ENCODE data around the gene HOXC12.

Gene HOXC12

DNA sequence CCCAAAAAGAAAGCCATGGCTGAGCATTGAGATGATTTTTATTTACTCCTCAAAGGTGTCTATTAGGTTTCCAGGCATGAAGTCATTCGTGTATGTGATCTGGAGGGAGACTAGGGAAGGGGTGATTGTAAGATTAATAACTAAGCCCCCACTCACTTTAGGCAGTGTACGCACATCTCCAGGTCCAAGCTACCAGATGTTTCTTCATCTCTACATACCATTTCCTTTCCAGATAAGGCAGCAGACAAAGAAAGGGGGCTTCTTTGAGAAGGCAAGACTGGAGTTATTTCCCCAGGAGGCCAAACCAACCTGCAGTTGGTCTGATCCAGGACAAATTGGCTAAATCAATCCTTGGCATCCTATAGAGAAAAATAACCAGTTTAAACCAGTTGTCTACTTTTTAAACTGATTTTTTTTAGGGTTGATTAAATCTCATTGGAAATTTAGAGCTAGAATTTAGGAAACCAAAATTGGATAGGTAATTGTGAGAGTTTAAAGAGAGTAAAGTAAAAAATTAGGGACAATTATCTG, 12.2 kb upstream of the HOXC12 start:
- Histone ChIP-seq H3K9me3 (ENCODE audit: control insufficient read depth, low read length) (no peaks in the 10 kb centered on the region), H3K36me3 (ENCODE audit: control insufficient read depth, insufficient read depth, low read length) (no peaks in the 10 kb centered on the region), H3K4me3 (ENCODE audit: extremely low read depth, insufficient read depth, low read length, poor library complexity, severe bottlenecking) (no peak overlapping the region), H3K27ac (ENCODE audit: low read depth, low read length, severe bottlenecking) (no peak overlapping the region), H3K4me1 (ENCODE audit: control insufficient read depth, insufficient read depth, low read length, poor library complexity, severe bottlenecking) (no peaks in the 10 kb centered on the region)
- WGBS, 2 experiments (ENCODE audit: insufficient coverage in 2 of 2) = 88% methylated on average over 1 of the region's 2 CpGs; no CpG with 5 or more reads in 1 of the 2 experiments

DNA sequence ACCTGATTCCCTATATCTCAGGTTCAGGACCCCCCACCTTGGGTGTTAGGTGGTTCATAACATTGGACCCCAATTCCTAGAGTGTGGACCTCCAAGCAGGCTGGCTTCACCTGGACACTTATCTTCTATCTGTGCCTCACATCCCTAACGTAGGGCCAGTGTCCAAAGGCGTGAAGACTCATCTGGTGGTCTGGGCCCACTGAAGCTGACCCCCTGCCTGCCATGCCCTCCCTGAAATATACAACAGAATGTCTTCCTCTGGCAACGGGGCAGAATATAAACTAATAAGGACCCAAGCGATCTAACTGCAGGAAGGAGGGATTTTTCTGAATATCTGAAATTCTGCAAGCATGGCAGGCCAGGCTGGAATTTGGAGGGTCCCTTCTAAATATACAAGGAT, 10.5 kb upstream of the HOXC12 start:
- Histone ChIP-seq H3K4me3 (ENCODE audit: extremely low read depth, insufficient read depth, low read length, poor library complexity, severe bottlenecking) (no peak overlapping the region), H3K36me3 (ENCODE audit: control insufficient read depth, insufficient read depth, low read length) (no peaks in the 10 kb centered on the region), H3K4me1 (ENCODE audit: control insufficient read depth, insufficient read depth, low read length, poor library complexity, severe bottlenecking) (no peaks in the 10 kb centered on the region), H3K9me3 (ENCODE audit: control insufficient read depth, low read length) (no peaks in the 10 kb centered on the region), H3K27ac (ENCODE audit: low read depth, low read length, severe bottlenecking) (no peak overlapping the region)
- WGBS, 2 experiments (ENCODE audit: insufficient coverage in 2 of 2) = 65% methylated on average over 2 of the region's 4 CpGs; no CpG with 5 or more reads in 1 of the 2 experiments

DNA sequence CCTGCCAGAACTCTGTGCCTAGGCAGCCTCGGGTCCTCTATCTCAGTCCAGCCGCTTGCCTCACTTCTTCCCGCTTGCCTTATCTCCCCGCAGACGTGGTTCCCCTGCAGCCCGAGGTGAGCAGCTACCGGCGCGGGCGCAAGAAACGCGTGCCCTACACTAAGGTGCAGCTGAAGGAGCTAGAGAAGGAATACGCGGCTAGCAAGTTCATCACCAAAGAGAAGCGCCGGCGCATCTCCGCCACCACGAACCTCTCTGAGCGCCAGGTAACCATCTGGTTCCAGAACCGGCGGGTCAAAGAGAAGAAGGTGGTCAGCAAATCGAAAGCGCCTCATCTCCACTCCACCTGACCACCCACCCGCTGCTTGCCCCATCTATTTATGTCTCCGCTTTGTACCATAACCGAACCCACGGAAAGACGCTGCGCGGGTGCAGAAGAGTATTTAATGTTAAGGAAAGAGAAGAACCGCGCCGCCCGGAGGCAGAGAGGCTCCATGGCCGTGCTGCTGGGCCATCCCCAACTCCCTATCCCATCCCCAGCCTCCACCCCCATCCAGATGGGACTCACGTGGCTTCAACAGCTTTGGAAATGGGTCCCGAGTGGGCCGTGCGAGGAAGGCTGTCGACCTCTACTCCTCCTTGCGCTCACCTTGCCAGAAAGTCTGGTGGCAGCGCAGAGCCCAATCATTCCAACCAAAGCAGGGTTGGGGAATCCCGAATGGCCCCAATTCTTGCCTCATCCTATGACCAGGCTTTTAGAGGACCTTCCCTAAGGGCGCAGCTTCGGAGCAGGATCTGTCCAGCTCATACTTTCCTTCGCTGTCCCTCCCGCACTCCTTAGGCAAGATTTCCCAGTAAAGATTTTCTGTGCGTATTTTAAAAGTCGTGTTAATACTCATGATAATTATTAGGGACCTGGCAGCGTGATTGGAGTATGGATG, 9.5 kb upstream of the HOXC12 start:
- Histone ChIP-seq H3K36me3 (ENCODE audit: control insufficient read depth, insufficient read depth, low read length) (no peaks in the 10 kb centered on the region), H3K4me1 (ENCODE audit: control insufficient read depth, insufficient read depth, low read length, poor library complexity, severe bottlenecking) (no peaks in the 10 kb centered on the region), H3K27ac (ENCODE audit: low read depth, low read length, severe bottlenecking) (no peak overlapping the region), H3K9me3 (ENCODE audit: control insufficient read depth, low read length) (no peaks in the 10 kb centered on the region), H3K4me3 (ENCODE audit: extremely low read depth, insufficient read depth, low read length, poor library complexity, severe bottlenecking) (no peak overlapping the region)
- 21 to 25% methylated on average over 29 to 37 of the region's 51 CpGs for WGBS, 2 experiments (ENCODE audit: insufficient coverage in 2 of 2)

DNA sequence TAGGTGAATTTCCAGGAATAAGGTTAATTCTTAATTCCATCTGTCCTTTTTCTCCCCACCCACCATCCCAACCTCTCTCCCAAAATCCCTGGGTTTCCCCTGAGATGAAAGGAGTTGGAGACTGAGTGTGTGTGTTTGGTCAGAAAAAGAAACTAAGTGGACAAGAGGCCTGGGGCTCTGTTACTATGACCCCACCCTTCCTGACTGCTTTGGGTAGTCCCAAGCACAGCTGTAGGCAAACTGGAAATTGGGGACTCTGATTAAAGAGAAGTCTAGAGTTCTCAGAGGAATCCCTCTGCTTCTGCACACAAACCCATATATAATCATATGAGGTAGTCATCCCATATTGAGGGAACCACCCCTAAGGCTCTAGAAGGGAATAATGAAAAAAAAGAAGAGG, 7.0 kb upstream of the HOXC12 start:
- Histone ChIP-seq H3K27ac (ENCODE audit: low read depth, low read length, severe bottlenecking) (no peak overlapping the region), H3K4me3 (ENCODE audit: extremely low read depth, insufficient read depth, low read length, poor library complexity, severe bottlenecking) (no peak overlapping the region), H3K4me1 (ENCODE audit: control insufficient read depth, insufficient read depth, low read length, poor library complexity, severe bottlenecking) (no peaks in the 10 kb centered on the region), H3K9me3 (ENCODE audit: control insufficient read depth, low read length) (no peaks in the 10 kb centered on the region), H3K36me3 (ENCODE audit: control insufficient read depth, insufficient read depth, low read length) (no peaks in the 10 kb centered on the region)

DNA sequence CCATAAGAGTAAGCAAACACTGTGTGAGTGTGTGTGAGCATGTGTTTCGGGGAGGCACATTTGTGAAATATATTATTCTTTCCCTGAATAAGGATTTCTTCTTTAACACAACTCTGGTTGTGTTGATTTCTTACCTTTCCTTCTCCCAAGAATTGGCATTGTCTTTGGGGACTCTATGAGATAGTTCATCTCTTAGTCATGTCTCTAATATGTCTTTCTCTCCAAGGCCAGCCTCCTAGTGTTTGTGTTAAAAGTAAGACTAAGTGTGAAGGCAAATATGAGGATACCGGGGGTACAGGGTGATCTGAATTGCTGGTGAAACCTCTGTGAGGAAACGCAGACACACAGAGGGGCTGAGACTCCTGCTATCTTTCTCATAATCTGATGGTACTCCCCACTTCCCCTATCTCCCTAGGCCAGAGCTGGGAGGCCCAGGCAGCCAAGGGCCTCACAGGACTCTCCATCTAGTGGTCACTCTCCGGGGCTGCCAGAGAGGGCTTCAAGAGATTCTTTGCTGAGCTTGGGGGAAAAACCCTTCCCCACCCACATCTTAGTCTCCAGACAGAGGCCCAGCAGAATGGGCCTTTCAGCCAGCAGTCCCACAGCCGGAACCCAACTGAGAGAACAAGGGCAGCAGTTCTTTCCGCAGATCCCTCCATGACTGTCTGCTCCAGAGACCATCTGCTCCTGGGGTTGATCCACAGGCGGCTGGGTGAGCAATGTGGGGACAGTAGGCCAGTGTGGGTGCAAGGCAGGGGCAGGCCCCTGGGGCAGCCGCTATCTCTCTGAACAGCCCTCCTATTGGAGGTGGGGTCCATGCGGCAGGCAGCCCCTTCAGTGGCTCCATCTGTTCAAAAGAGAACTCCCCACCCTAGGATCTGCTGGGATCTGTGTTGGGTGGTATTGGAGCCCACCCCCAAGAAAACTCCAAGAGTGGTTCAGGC, 5.8 kb upstream of the HOXC12 start:
- Histone ChIP-seq H3K4me1 (ENCODE audit: control insufficient read depth, insufficient read depth, low read length, poor library complexity, severe bottlenecking) (peaks cover 8% of the 10 kb centered on the region), H3K36me3 (ENCODE audit: control insufficient read depth, insufficient read depth, low read length) (no peaks in the 10 kb centered on the region), H3K9me3 (ENCODE audit: control insufficient read depth, low read length) (no peaks in the 10 kb centered on the region), H3K4me3 (ENCODE audit: extremely low read depth, insufficient read depth, low read length, poor library complexity, severe bottlenecking) (no peak overlapping the region), H3K27ac (ENCODE audit: low read depth, low read length, severe bottlenecking) (no peak overlapping the region)
- 47 to 52% methylated on average over 5 to 6 of the region's 9 CpGs for WGBS, 2 experiments (ENCODE audit: insufficient coverage in 2 of 2)

DNA sequence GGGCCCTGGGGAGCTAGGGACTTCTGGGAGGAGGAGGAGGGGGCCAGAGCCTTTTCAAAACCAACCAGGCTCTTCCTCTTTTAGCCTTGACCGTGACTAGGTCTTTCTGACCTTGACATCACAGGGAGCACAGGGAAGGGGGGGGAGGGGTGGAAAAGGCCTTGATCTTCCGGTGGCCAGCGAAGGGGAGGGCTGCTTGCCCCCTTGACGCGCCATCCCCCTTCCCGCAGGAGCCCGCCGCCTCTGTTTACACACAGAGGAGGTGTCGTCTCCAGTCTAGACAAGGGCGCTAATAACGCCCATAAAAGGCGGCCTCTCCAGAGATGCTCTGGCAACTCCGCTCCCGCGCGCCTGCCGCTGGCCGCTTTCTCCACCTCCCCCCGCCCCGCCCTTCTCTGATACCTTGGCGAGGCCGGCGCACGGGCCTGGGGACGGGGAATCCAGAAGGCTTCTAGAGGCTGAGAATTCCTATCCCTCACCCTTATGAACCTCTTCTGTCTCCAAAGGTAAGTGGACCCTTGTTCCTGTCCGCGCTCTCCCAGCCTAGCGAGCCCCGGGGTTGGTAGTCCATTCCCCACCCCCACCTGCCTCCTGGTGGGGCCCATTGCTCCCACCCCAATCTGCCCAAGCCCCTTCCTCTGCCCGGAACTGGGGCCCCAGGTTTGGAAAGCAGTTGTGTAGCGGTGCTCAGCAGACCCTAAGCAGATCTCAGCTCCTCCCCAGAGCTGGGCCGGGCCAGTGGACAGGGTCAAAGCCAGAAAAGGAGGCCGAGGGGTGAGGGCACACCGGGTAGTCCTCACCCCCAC, 4.9 kb upstream of the HOXC12 start:
- H3K27ac ChIP-seq (ENCODE audit: low read depth, low read length, severe bottlenecking) = no peak overlapping the region
- 4% methylated on average over 23 of the region's 34 CpGs for WGBS, 2 experiments (ENCODE audit: insufficient coverage in 2 of 2)
- H3K4me3 ChIP-seq (ENCODE audit: extremely low read depth, insufficient read depth, low read length, poor library complexity, severe bottlenecking) = no peak overlapping the region
- no peaks in the 10 kb centered on the region for H3K36me3 ChIP-seq (ENCODE audit: control insufficient read depth, insufficient read depth, low read length)
- no peaks in the 10 kb centered on the region for H3K9me3 ChIP-seq (ENCODE audit: control insufficient read depth, low read length)
- peaks cover 10% of the 10 kb centered on the region for H3K4me1 ChIP-seq (ENCODE audit: control insufficient read depth, insufficient read depth, low read length, poor library complexity, severe bottlenecking)

DNA sequence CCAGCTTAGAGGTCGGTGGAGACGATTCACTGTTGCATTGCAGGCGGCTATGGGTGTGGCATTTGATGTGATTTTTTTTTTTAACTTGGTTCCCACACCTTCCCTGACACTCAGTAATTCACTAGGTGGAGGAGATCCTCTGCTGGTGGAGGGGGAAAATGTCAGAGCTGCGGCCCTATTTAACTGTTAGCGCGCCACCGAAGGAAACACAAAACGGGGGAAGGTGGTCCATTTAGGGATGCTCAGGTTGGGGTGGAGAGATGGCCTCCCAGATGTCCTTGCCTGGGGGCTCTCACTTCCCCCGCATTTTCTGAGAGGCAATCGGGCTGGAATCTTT, 4.3 kb upstream of the HOXC12 start:
- Histone ChIP-seq H3K36me3 (ENCODE audit: control insufficient read depth, insufficient read depth, low read length) (no peaks in the 10 kb centered on the region), H3K4me3 (ENCODE audit: extremely low read depth, insufficient read depth, low read length, poor library complexity, severe bottlenecking) (no peak overlapping the region), H3K9me3 (ENCODE audit: control insufficient read depth, low read length) (no peaks in the 10 kb centered on the region), H3K27ac (ENCODE audit: low read depth, low read length, severe bottlenecking) (no peak overlapping the region), H3K4me1 (ENCODE audit: control insufficient read depth, insufficient read depth, low read length, poor library complexity, severe bottlenecking) (peaks cover 10% of the 10 kb centered on the region)
- 7 to 18% methylated on average over 4 to 5 of the region's 10 CpGs for WGBS, 2 experiments (ENCODE audit: insufficient coverage in 2 of 2)

DNA sequence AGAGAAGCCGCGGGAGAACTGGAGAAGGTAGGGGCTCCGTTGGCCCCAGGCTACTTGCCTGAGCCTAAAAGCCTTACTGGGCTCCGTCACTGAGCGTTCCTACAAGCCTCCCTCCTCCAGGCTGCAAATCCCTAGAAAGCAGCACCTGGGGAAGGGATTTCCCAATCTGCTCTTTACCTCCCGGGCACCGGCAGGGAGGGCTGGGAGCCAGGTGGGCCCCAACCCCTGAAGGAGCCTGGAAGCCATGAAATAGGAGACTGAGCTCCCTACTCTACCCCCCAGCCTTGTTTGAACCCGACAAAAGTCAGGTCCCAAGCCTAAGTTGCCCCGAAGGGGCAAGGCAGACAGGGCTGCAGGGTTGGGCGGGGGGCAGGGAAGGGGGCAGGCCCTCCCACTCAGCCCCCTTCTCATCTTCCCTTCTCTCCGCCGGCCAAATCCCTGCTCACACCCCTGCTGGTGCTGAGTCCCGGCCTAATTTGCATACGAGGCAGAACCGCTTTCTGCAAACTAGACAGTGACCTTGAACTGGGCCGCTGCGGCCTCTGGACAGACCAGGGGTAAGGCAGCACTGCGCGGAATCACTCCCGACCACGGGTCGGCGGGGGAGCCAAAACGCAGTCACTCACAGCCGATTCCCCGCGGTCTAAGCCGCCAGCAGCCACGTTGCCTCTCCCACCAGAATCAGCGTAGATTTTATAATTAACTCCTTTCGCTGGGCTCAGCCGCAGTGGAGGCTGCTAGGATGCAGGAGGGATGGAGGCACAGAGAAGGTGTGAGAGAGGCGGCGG, 3.7 kb upstream of the HOXC12 start:
- H3K4me3 ChIP-seq (ENCODE audit: extremely low read depth, insufficient read depth, low read length, poor library complexity, severe bottlenecking) = no peak overlapping the region
- no peaks in the 10 kb centered on the region for H3K36me3 ChIP-seq (ENCODE audit: control insufficient read depth, insufficient read depth, low read length)
- H3K27ac ChIP-seq (ENCODE audit: low read depth, low read length, severe bottlenecking) = no peak overlapping the region
- H3K4me1 ChIP-seq (ENCODE audit: control insufficient read depth, insufficient read depth, low read length, poor library complexity, severe bottlenecking) = peaks cover 10% of the 10 kb centered on the region
- no peaks in the 10 kb centered on the region for H3K9me3 ChIP-seq (ENCODE audit: control insufficient read depth, low read length)
- 6 to 7% methylated on average over 19 to 23 of the region's 34 CpGs for WGBS, 2 experiments (ENCODE audit: insufficient coverage in 2 of 2)

DNA sequence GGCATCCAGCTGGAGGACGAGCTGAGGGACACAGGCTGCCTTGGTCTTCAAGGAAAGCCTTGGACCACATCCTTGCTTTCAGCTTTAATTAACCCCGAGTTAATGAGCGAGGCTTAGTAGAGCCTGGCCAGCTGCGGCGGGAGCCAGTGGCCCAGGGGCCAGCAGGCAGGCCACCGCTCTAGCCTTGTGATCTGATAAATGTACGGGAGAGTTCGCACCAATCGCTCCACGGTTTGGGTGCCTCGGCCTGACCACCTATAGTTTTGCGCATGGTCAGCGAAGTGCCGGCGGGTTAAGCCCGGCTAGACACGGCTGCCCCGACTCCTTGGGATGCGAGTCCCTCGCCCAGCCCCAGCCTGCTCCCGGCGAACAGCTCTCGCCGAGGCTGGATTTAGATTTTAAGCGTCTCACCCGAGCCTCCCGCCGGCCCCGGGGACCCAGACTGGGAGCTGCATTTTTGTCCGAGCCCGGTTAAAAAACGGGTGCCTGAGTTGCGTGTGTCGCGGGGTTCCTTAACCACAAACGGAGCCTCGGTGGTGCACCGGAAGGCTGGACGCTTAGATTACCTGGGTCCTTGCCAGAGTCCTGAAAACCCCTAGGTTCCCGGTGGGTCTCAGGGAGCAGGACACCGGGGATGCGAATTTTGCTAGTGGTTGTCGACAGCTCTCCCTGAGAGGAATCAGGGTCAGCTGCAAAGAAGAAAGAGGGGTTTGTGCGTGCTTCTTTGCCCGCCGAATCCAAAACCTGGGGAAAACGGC, 2.9 kb upstream of the HOXC12 start:
- Histone ChIP-seq H3K36me3 (ENCODE audit: control insufficient read depth, insufficient read depth, low read length) (no peaks in the 10 kb centered on the region), H3K9me3 (ENCODE audit: control insufficient read depth, low read length) (no peaks in the 10 kb centered on the region), H3K27ac (ENCODE audit: low read depth, low read length, severe bottlenecking) (no peak overlapping the region), H3K4me1 (ENCODE audit: control insufficient read depth, insufficient read depth, low read length, poor library complexity, severe bottlenecking) (peaks cover 10% of the 10 kb centered on the region), H3K4me3 (ENCODE audit: extremely low read depth, insufficient read depth, low read length, poor library complexity, severe bottlenecking) (no peak overlapping the region)
- WGBS, 2 experiments (ENCODE audit: insufficient coverage in 2 of 2) = 9% methylated on average over 45 to 47 of the region's 47 CpGs

Measured in mesodermal cell (in vitro differentiated cells).